ENCODE measurements around the gene DNAH14. TPM values are rescaled to one million over a fixed set of nuclear protein-coding genes. Genes with fewer than 3 reads are reported as not detected.
"Not testable (repeated sequence)": the region's sequence is repeated elsewhere in the genome, so short reads cannot be mapped to it uniquely, and the experiment has no call there.

Gene DNAH14
- total and polyA plus RNA-seq, 2 of the 8 experiments (the other 6 are each of a cell fraction or from before 2014, with no cell fraction given), result 8.4 to 40.7 TPM

GRCh38 chr1:225310544-225310943, 381.1 kb downstream of the DNAH14 start:
- POLR2A ChIA-PET (ENCODE audit: partially characterized antibody); H4K8ac ChIP-seq (ENCODE audit: extremely low read depth, insufficient read depth, low read length); H3K79me1 ChIP-seq (ENCODE audit: low read depth, low read length); H2BK12ac ChIP-seq (ENCODE audit: low read depth, low read length); H3K18ac ChIP-seq (ENCODE audit: extremely low read depth, low read length); H3K9ac ChIP-seq (replicated peaks in 1 of 4; ENCODE audit: extremely low read depth in 1 of 4, low read depth in 3 of 4, low read length in 3 of 4); H2BK15ac ChIP-seq (ENCODE audit: low read length); H3K14ac ChIP-seq (ENCODE audit: insufficient read length); H4K5ac ChIP-seq (ENCODE audit: insufficient read length, low read depth, low read length); H3K4me3 ChIP-seq (ENCODE audit: extremely low read depth in 1 of 4, insufficient read depth in 2 of 4, low read depth in 3 of 4, low read length in 4 of 4); H2BK20ac ChIP-seq (ENCODE audit: low read length); H2AFZ ChIP-seq (ENCODE audit: low read length); H3K23ac ChIP-seq (ENCODE audit: insufficient read length); H2BK120ac ChIP-seq (replicated peaks; ENCODE audit: low read depth, low read length); H3K27ac ChIP-seq (ENCODE audit: low read depth, low read length); H4K91ac ChIP-seq (replicated peaks; ENCODE audit: insufficient read length, low read length); H3K4me1 ChIP-seq (replicated peaks in 1 of 4; ENCODE audit: control insufficient read depth in 3 of 4, insufficient read depth in 4 of 4, low read length in 3 of 4); H3K4ac ChIP-seq (replicated peaks; ENCODE audit: insufficient read length, low read depth, low read length); H2AK5ac ChIP-seq (ENCODE audit: low read depth, low read length); FAIRE-seq; H3K4me2 ChIP-seq (ENCODE audit: insufficient read depth in 1 of 2, low read depth in 2 of 2, low read length in 2 of 2); H3K27me3 ChIP-seq (replicated peaks in 1 of 4; ENCODE audit: control insufficient read depth in 3 of 4, extremely low read depth in 1 of 4, insufficient read depth in 3 of 4, low read length in 3 of 4); H3K36me3 ChIP-seq (ENCODE audit: control insufficient read depth in 2 of 4, insufficient read depth in 4 of 4, low read length in 3 of 4); H3K79me2 ChIP-seq (ENCODE audit: control insufficient read depth in 1 of 2, insufficient read depth in 2 of 2, low read length in 2 of 2); H3K9me3 ChIP-seq (ENCODE audit: insufficient read depth in 2 of 2, low read depth in 1 of 2, low read length in 1 of 2); DNase-seq (ENCODE audit: low read depth in 1 of 2, low spot score in 2 of 2); H3K56ac ChIP-seq (replicated peaks; ENCODE audit: insufficient read length, low read depth, low read length); H4K20me1 ChIP-seq (replicated peaks in 1 of 2; ENCODE audit: control insufficient read depth in 1 of 2, insufficient read depth in 2 of 2, low read length in 2 of 2); H2BK5ac ChIP-seq (ENCODE audit: low read depth, low read length); H3K23me2 ChIP-seq (ENCODE audit: low read depth, low read length): not testable (repeated sequence)
- CTCF ChIA-PET (ENCODE audit: partially characterized antibody), result interaction anchor here (4.8 kb wide), 1 partner anchor 8 kb away, joined by 36 read pairs; no protein-coding TSS in a partner anchor
- WGBS, 2 experiments (ENCODE audit: extremely low coverage in 1 of 2, insufficient coverage in 1 of 2, insufficient read length in 1 of 2, insufficient replicate concordance in 2 of 2, low coverage in 1 of 2, low lambda C conversion rate in 2 of 2, missing lambda C conversion rate in 1 of 2), result 88% methylated on average over 3 of the region's 3 CpGs; no CpG with 5 or more reads in 1 of the 2 experiments

Measured in H1 (cell line).